HEK293 (cell line): Measurements from ENCODE around the gene CDK12.

ENCODE experiments used
- EGR2 ChIP-seq: fragments of 450-650 bp; formaldehyde crosslinking; IDR thresholded peaks from 2 replicates; pipeline ENCODE4 v1.5.1; 2016; ENCODE audit warnings: low read depth, missing biosample characterization, missing genetic modification characterization
- KLF1 ChIP-seq: fragments of 450-650 bp; formaldehyde crosslinking; IDR thresholded peaks from 2 replicates; pipeline ENCODE4 v1.5.1; 2016; ENCODE audit warnings: missing biosample characterization, missing genetic modification characterization
- KLF7 ChIP-seq: fragments of 450-650 bp; formaldehyde crosslinking; IDR thresholded peaks from 2 replicates; pipeline ENCODE4 v1.5.1; 2016; ENCODE audit warnings: missing biosample characterization, missing genetic modification characterization, borderline replicate concordance
- PRDM2 ChIP-seq: fragments of 450-650 bp; formaldehyde crosslinking; IDR thresholded peaks from 2 replicates; pipeline ENCODE4 v1.5.1; 2016; ENCODE audit warnings: missing biosample characterization, missing genetic modification characterization, borderline replicate concordance
- RBAK ChIP-seq: fragments of 450-650 bp; formaldehyde crosslinking; IDR thresholded peaks from 2 replicates; pipeline ENCODE4 v1.5.1; 2016; ENCODE audit warnings: missing biosample characterization, missing genetic modification characterization
- SP2 ChIP-seq: fragments of 450-650 bp; formaldehyde crosslinking; IDR thresholded peaks from 2 replicates; pipeline ENCODE4 v1.5.1; 2016; ENCODE audit warnings: missing biosample characterization, missing genetic modification characterization
- TRIM28 ChIP-seq: IDR thresholded peaks from 2 replicates; pipeline ENCODE4 v1.6.1; 2011; ENCODE audit warnings: low read length, control low read depth, borderline replicate concordance
- YY2 ChIP-seq: fragments of 450-650 bp; formaldehyde crosslinking; IDR thresholded peaks from 2 replicates; pipeline ENCODE4 v1.5.1; 2016; ENCODE audit warnings: missing biosample characterization, missing genetic modification characterization
- ZBTB17 ChIP-seq: fragments of 450-650 bp; formaldehyde crosslinking; IDR thresholded peaks from 2 replicates; pipeline ENCODE4 v1.5.1; 2016; ENCODE audit warnings: missing biosample characterization, missing genetic modification characterization
- ZBTB20 ChIP-seq: fragments of 450-650 bp; formaldehyde crosslinking; IDR thresholded peaks from 2 replicates; pipeline ENCODE4 v1.5.1; 2016; ENCODE audit warnings: missing biosample characterization, missing genetic modification characterization
- ZEB2 ChIP-seq: fragments of 450-650 bp; formaldehyde crosslinking; IDR thresholded peaks from 2 replicates; pipeline ENCODE4 v1.5.1; 2016; ENCODE audit warnings: missing biosample characterization, missing genetic modification characterization
- ZFHX2 ChIP-seq: fragments of 450-650 bp; formaldehyde crosslinking; conservative IDR thresholded peaks from 2 replicates; pipeline ENCODE4 v1.5.1; 2016; ENCODE audit warnings: missing biosample characterization, missing genetic modification characterization
- ZNF140 ChIP-seq: fragments of 450-650 bp; formaldehyde crosslinking; IDR thresholded peaks from 2 replicates; pipeline ENCODE4 v1.5.1; 2016; ENCODE audit warnings: missing biosample characterization, missing genetic modification characterization
- ZNF169 ChIP-seq: fragments of 450-650 bp; formaldehyde crosslinking; IDR thresholded peaks from 2 replicates; pipeline ENCODE4 v1.5.1; 2016; ENCODE audit warnings: missing biosample characterization, missing genetic modification characterization
- ZNF184 ChIP-seq: fragments of 450-650 bp; IDR thresholded peaks from 2 replicates; pipeline ENCODE4 v1.5.1; 2018; ENCODE audit warnings: missing biosample characterization, mild to moderate bottlenecking, missing genetic modification characterization
- ZNF335 ChIP-seq: fragments of 450-650 bp; formaldehyde crosslinking; conservative IDR thresholded peaks from 2 replicates; pipeline ENCODE4 v1.5.1; 2016; ENCODE audit warnings: missing biosample characterization, missing genetic modification characterization
- ZNF354C ChIP-seq: fragments of 450-650 bp; formaldehyde crosslinking; IDR thresholded peaks from 2 replicates; pipeline ENCODE4 v1.5.1; 2016; ENCODE audit warnings: missing biosample characterization, missing genetic modification characterization, low read depth, borderline replicate concordance
- ZNF518A ChIP-seq: fragments of 450-650 bp; formaldehyde crosslinking; conservative IDR thresholded peaks from 2 replicates; pipeline ENCODE4 v1.5.1; 2016; ENCODE audit warnings: low read depth, missing biosample characterization, missing genetic modification characterization
- ZNF610 ChIP-seq: fragments of 450-650 bp; formaldehyde crosslinking; IDR thresholded peaks from 2 replicates; pipeline ENCODE4 v1.5.1; 2016; ENCODE audit warnings: missing biosample characterization, missing genetic modification characterization, borderline replicate concordance
- ZNF660 ChIP-seq: fragments of 450-650 bp; IDR thresholded peaks from 2 replicates; pipeline ENCODE4 v1.5.1; 2018; ENCODE audit warnings: missing biosample characterization, mild to moderate bottlenecking, missing genetic modification characterization
- ZNF692 ChIP-seq: fragments of 450-650 bp; formaldehyde crosslinking; IDR thresholded peaks from 2 replicates; pipeline ENCODE4 v1.5.1; 2016; ENCODE audit warnings: missing biosample characterization, missing genetic modification characterization
- ZNF837 ChIP-seq: fragments of 450-650 bp; formaldehyde crosslinking; IDR thresholded peaks from 2 replicates; pipeline ENCODE4 v1.5.1; 2016; ENCODE audit warnings: missing biosample characterization, missing genetic modification characterization
- ZSCAN18 ChIP-seq: fragments of 450-650 bp; formaldehyde crosslinking; IDR thresholded peaks from 2 replicates; pipeline ENCODE4 v1.5.1; 2016; ENCODE audit warnings: missing biosample characterization, missing genetic modification characterization
- ZSCAN4 ChIP-seq: fragments of 450-650 bp; formaldehyde crosslinking; IDR thresholded peaks from 2 replicates; pipeline ENCODE4 v1.5.1; 2017; ENCODE audit warnings: missing biosample characterization, missing genetic modification characterization

Gene CDK12

GRCh38 chr17:39573447-39574298 lies 112.4 kb downstream of the CDK12 start (continued):
- TF ChIP-seq ZNF610 (tag by site-specific recombination), result peak; percentile 93
- no peak for TF ChIP-seq RBAK
- TF ChIP-seq ZNF335 (tag by site-specific recombination), result peak; percentile 78
- TF ChIP-seq ZNF692 (tag by site-specific recombination), result peak; percentile 52; the same call in 1 of the 2 replicates
- TF ChIP-seq ZSCAN18, result no peak
- no peak for TF ChIP-seq ZNF354C
- TF ChIP-seq TRIM28, result no peak
- TF ChIP-seq ZNF184 (tag by site-specific recombination), result peak; percentile 55; the same call in 1 of the 2 replicates
- TF ChIP-seq ZBTB17 (tag by site-specific recombination), result peak; percentile 96
- no peak for TF ChIP-seq ZNF837
- TF ChIP-seq ZNF660 (tag by site-specific recombination), result 0 out of 2 replicates have a peak, but pooled peaks have one; percentile 77
- TF ChIP-seq KLF1 (tag by site-specific recombination), result peak; percentile 79
- TF ChIP-seq PRDM2 (tag by site-specific recombination), result no peak
- TF ChIP-seq ZNF140 (tag by site-specific recombination), result no peak
- peak; percentile 94 for TF ChIP-seq ZBTB20 (tag by site-specific recombination)
- TF ChIP-seq ZFHX2 (tag by site-specific recombination), result peak; percentile 98
- peak; percentile 74 for TF ChIP-seq ZEB2
- TF ChIP-seq ZNF518A (tag by site-specific recombination), result no peak
- no peak for TF ChIP-seq ZSCAN4 (tag by site-specific recombination)
- peak; percentile 84 for TF ChIP-seq KLF7 (tag by site-specific recombination)
- TF ChIP-seq ZNF169 (tag by site-specific recombination), result no peak
- peak; percentile 95 for TF ChIP-seq EGR2 (tag by site-specific recombination)
- TF ChIP-seq YY2 (tag by site-specific recombination), result peak; percentile 48; the same call in 1 of the 2 replicates
- peak; percentile 83 for TF ChIP-seq SP2 (tag by site-specific recombination)
